Neural progenitor cell (in vitro differentiated cells): Measurements from ENCODE around the gene ADCY3. TPM values are rescaled to one million over a fixed set of nuclear protein-coding genes. Genes with fewer than 3 reads are reported as not detected.

Source experiments
- DNase-seq: peaks from one replicate; pipeline ENCODE4 v3.0.0-alpha.2; 2016; ENCODE audit warnings: low spot score
- H2AFZ ChIP-seq: fragments of 200-600 bp; sonication (generic); replicated peaks from 2 replicates; pipeline ENCODE4 v1.6.1; 2016; ENCODE audit warnings: antibody characterized with exemption
- H3F3A ChIP-seq: fragments of 200-600 bp; sonication (generic); 2 replicates; pipeline ENCODE4 v1.6.1; 2016; ENCODE audit warnings: antibody characterized with exemption, low read depth
- H3K27ac ChIP-seq: fragments of 200-600 bp; sonication (generic); 2 replicates; pipeline ENCODE4 v1.5.1; 2016; ENCODE audit warnings: mild to moderate bottlenecking
- H3K27me3 ChIP-seq: fragments of 200-600 bp; sonication (generic); 2 replicates; pipeline ENCODE4 v1.6.1; 2016; ENCODE audit warnings: mild to moderate bottlenecking, moderate library complexity
- H3K36me3 ChIP-seq: fragments of 200-600 bp; sonication (generic); 2 replicates; pipeline ENCODE4 v1.5.1; 2016
- H3K4me1 ChIP-seq: fragments of 200-600 bp; sonication (generic); 2 replicates; pipeline ENCODE4 v1.6.1; 2016; ENCODE audit warnings: mixed run types
- H3K4me2 ChIP-seq: fragments of 200-600 bp; sonication (generic); 2 replicates; pipeline ENCODE4 v1.6.1; 2016
- H3K4me3 ChIP-seq: fragments of 200-600 bp; sonication (generic); 2 replicates; pipeline ENCODE4 v1.5.1; 2016
- H3K79me2 ChIP-seq: fragments of 200-600 bp; sonication (generic); 2 replicates; pipeline ENCODE4 v1.6.1; 2016; ENCODE audit warnings: low read depth
- H3K9ac ChIP-seq: fragments of 200-600 bp; sonication (generic); 2 replicates; pipeline ENCODE4 v1.6.1; 2016
- H3K9me3 ChIP-seq: fragments of 200-600 bp; sonication (generic); 2 replicates; pipeline ENCODE4 v1.5.1; 2016; ENCODE audit warnings: low read depth
- H4K20me1 ChIP-seq: fragments of 200-600 bp; sonication (generic); 2 replicates; pipeline ENCODE4 v1.6.1; 2016; ENCODE audit warnings: low read depth
- H3K27ac Mint-ChIP-seq: 3 replicates; pipeline ENCODE4 v1.8.0; 2021; ENCODE audit warnings: mixed read lengths
- H3K27me3 Mint-ChIP-seq: 2 replicates; pipeline ENCODE4 v1.8.0; 2022; ENCODE audit warnings: low read depth, mild to moderate bottlenecking, inconsistent platforms, moderate library complexity, mixed read lengths; ENCODE audit not compliant: insufficient read depth
- H3K36me3 Mint-ChIP-seq: 3 replicates; pipeline ENCODE4 v1.8.0; 2021; ENCODE audit warnings: mixed read lengths
- H3K4me1 Mint-ChIP-seq: 3 replicates; pipeline ENCODE4 v1.8.0; 2021; ENCODE audit warnings: mixed read lengths
- H3K4me3 Mint-ChIP-seq: 3 replicates; pipeline ENCODE4 v1.8.0; 2021; ENCODE audit warnings: mild to moderate bottlenecking, moderate library complexity, mixed read lengths
- H3K9me3 Mint-ChIP-seq: 3 replicates; pipeline ENCODE4 v1.8.0; 2020; ENCODE audit warnings: mixed read lengths
- CTCF ChIP-seq: fragments of 200-600 bp; sonication (generic); IDR thresholded peaks from 2 replicates; pipeline ENCODE4 v1.5.1; 2017; ENCODE audit warnings: antibody characterized with exemption, mild to moderate bottlenecking
- EZH2 ChIP-seq: fragments of 200-600 bp; sonication (generic); IDR thresholded peaks from 2 replicates; pipeline ENCODE4 v1.6.1; 2017; ENCODE audit warnings: antibody characterized with exemption, mild to moderate bottlenecking, moderate library complexity
- EZH2phosphoT487 ChIP-seq: fragments of 200-600 bp; sonication (generic); IDR thresholded peaks from 2 replicates; pipeline ENCODE4 v1.6.1; 2017; ENCODE audit warnings: antibody characterized with exemption
- total RNA-seq: library from RNA; depleted of rRNA; stranded (reverse); fragments of >200 nt; gene quantifications from 2 replicates; pipeline ENCODE4 v1.2.3, GENCODE V29; 2015; ENCODE audit warnings: low replicate concordance

Gene ADCY3
- total RNA-seq, 1 donor from 2014 or later, result 25.3 TPM

- H2AFZ ChIP-seq, result no peak overlapping the region
- no peak overlapping the region for H3K9ac ChIP-seq
- Mint-ChIP-seq H3K36me3 (peaks cover 15% of the 10 kb centered on the region), H3K9me3 (no peaks in the 10 kb centered on the region), H3K4me1 (peaks cover 7% of the 10 kb centered on the region), H3K4me3 (no peak overlapping the region), H3K27ac (peak overlapping the region; percentile 46), H3K27me3 (peaks cover 8% of the 10 kb centered on the region)
- H3K4me2 ChIP-seq, result no peak overlapping the region
- H4K20me1 ChIP-seq, result no peaks in the 10 kb centered on the region
- no peaks in the 10 kb centered on the region for H3K79me2 ChIP-seq
- no peak for TF ChIP-seq EZH2
- TF ChIP-seq EZH2phosphoT487, result no peak
- TF ChIP-seq CTCF, result no peak
- no peaks in the 10 kb centered on the region for H3K27me3 ChIP-seq
- no peak for DNase-seq
- no peaks in the 10 kb centered on the region for H3K36me3 ChIP-seq
- H3K27ac ChIP-seq, result no peak overlapping the region
- no peaks in the 10 kb centered on the region for H3K9me3 ChIP-seq
- no peaks in the 10 kb centered on the region for H3K4me1 ChIP-seq
- H3F3A ChIP-seq, result no peaks in the 10 kb centered on the region
- no peak overlapping the region for H3K4me3 ChIP-seq
Measured at GRCh38 chr2:24839729-24840128, 80.3 kb downstream of the ADCY3 start.

GRCh38 chr2:24838541-24838940 is 81.5 kb downstream of the ADCY3 start:
- Histone ChIP-seq H3K9me3 (no peaks in the 10 kb centered on the region), H3K4me3 (no peak overlapping the region), H3K36me3 (no peaks in the 10 kb centered on the region), H3K79me2 (no peaks in the 10 kb centered on the region), H2AFZ (no peak overlapping the region), H3F3A (peaks cover 2% of the 10 kb centered on the region), H3K4me2 (no peak overlapping the region), H3K9ac (no peak overlapping the region), H3K27ac (no peak overlapping the region), H4K20me1 (no peaks in the 10 kb centered on the region), H3K4me1 (peaks cover 2% of the 10 kb centered on the region), H3K27me3 (no peaks in the 10 kb centered on the region)
- Mint-ChIP-seq H3K27ac (no peak overlapping the region), H3K27me3 (peaks cover 8% of the 10 kb centered on the region), H3K4me3 (no peak overlapping the region), H3K36me3 (peaks cover 23% of the 10 kb centered on the region), H3K9me3 (no peaks in the 10 kb centered on the region), H3K4me1 (peaks cover 10% of the 10 kb centered on the region)
- TF ChIP-seq CTCF (no peak), EZH2phosphoT487 (no peak), EZH2 (no peak)
- DNase-seq, result no peak

- H3K4me1 ChIP-seq, result peaks cover 7% of the 10 kb centered on the region
- no peak overlapping the region for H3K9ac ChIP-seq
- H3K27me3 ChIP-seq, result no peaks in the 10 kb centered on the region
- Mint-ChIP-seq H3K36me3 (peaks cover 26% of the 10 kb centered on the region), H3K27me3 (peaks cover 8% of the 10 kb centered on the region), H3K4me1 (peaks cover 15% of the 10 kb centered on the region), H3K9me3 (no peaks in the 10 kb centered on the region), H3K27ac (no peak overlapping the region), H3K4me3 (no peak overlapping the region)
- no peaks in the 10 kb centered on the region for H3K79me2 ChIP-seq
- H3K27ac ChIP-seq, result no peak overlapping the region
- H3K9me3 ChIP-seq, result no peaks in the 10 kb centered on the region
- DNase-seq, result no peak
- no peak overlapping the region for H3K4me2 ChIP-seq
- TF ChIP-seq EZH2 (no peak), EZH2phosphoT487 (no peak), CTCF (no peak)
- no peak overlapping the region for H2AFZ ChIP-seq
- H3F3A ChIP-seq, result peaks cover 7% of the 10 kb centered on the region
- H3K36me3 ChIP-seq, result no peaks in the 10 kb centered on the region
- no peaks in the 10 kb centered on the region for H4K20me1 ChIP-seq
- H3K4me3 ChIP-seq, result no peak overlapping the region
Measured at GRCh38 chr2:24837996-24838513, 82.0 kb downstream of the ADCY3 start.
